GM23248 (cell line): Measurements from ENCODE around the gene GNAQ.

Experiments used
- EZH2 ChIP-seq: fragments of 200-600 bp; sonication (generic); IDR thresholded peaks from 2 replicates; pipeline ENCODE4 v1.6.1; 2018; ENCODE audit warnings: antibody characterized with exemption, mild to moderate bottlenecking; ENCODE audit not compliant: insufficient read depth, poor library complexity, severe bottlenecking
- EZH2phosphoT487 ChIP-seq: fragments of 200-600 bp; sonication (generic); IDR thresholded peaks from 2 replicates; pipeline ENCODE4 v1.6.1; 2018; ENCODE audit warnings: antibody characterized with exemption, moderate library complexity, mild to moderate bottlenecking, low read depth; ENCODE audit not compliant: insufficient read depth

DNA sequence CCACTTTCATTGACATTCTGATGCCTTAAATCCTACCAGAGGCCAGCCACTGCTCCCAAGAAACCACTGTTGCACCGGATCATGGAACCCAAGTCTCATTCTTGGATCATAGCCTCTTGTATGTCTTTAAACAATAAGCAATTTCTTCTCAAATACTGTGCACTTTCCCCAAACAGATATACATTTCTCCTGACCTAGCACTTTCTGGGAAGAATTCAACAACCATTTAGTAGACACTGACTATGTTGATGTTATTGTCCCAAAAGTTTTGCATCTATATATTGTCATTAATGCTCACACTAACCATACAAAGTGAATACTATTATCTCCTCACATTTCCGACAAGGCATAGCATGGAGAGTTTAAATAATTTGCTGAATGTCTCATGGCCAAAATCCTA is 123.3 kb downstream of the GNAQ start:
- TF ChIP-seq EZH2: no peak
- no peak for TF ChIP-seq EZH2phosphoT487
